GM12878 (cell line): ENCODE data around the gene RARS2.

ENCODE experiments used
- CTCF ChIP-seq, 3 experiments: IDR thresholded peaks in 2 of 3; conservative IDR thresholded peaks in 1 of 3; 2 replicates each; pipeline ENCODE4 v1.5.1; 2011; ENCODE audit warnings: low read depth in 3 of 3, low read length in 3 of 3, mild to moderate bottlenecking in 3 of 3, control low read depth in 2 of 3, moderate library complexity in 2 of 3, inconsistent platforms in 1 of 3, mixed read lengths in 1 of 3; ENCODE audit not compliant: control insufficient read depth in 2 of 3, insufficient read depth in 1 of 3; ENCODE audit errors: extremely low read depth in 1 of 3
- EGR1 ChIP-seq, 2 experiments: IDR thresholded peaks; 1 replicate in 1 of 2; 2 replicates in 1 of 2; pipeline ENCODE4 v1.6.1; 2011 to 2012; ENCODE audit warnings: low read depth in 2 of 2, low read length in 2 of 2, borderline replicate concordance in 1 of 2, mild to moderate bottlenecking in 1 of 2, moderate library complexity in 1 of 2
- FOXM1 ChIP-seq: IDR thresholded peaks from 2 replicates; pipeline ENCODE4 v1.6.1; 2012; ENCODE audit warnings: low read depth, mild to moderate bottlenecking, inconsistent platforms, low read length, moderate library complexity
- GABPA ChIP-seq: IDR thresholded peaks from 2 replicates; pipeline ENCODE4 v1.6.1; 2014; ENCODE audit warnings: antibody characterized with exemption, low read depth, mild to moderate bottlenecking, inconsistent platforms
- PAX5 ChIP-seq: IDR thresholded peaks from 2 replicates; pipeline ENCODE4 v1.6.1; 2011; ENCODE audit warnings: low read depth, low read length, borderline replicate concordance
- PBX3 ChIP-seq: IDR thresholded peaks from 2 replicates; pipeline ENCODE4 v1.6.1; 2011; ENCODE audit warnings: mild to moderate bottlenecking, low read depth, low read length, moderate library complexity; ENCODE audit not compliant: insufficient replicate concordance
- RFX5 ChIP-seq: IDR thresholded peaks from 2 replicates; pipeline ENCODE4 v1.6.1; 2011; ENCODE audit warnings: low read depth, low read length, improper control_type of control experiment
- SREBF1 ChIP-seq: IDR thresholded peaks from 2 replicates; pipeline ENCODE4 v1.6.1; 2012; ENCODE audit warnings: mild to moderate bottlenecking, low read length
- SREBF2 ChIP-seq: IDR thresholded peaks from 2 replicates; pipeline ENCODE4 v1.6.1; 2012; ENCODE audit warnings: mild to moderate bottlenecking, low read length
- TCF12 ChIP-seq: IDR thresholded peaks from 2 replicates; pipeline ENCODE4 v1.6.1; 2011; ENCODE audit warnings: low read depth, mild to moderate bottlenecking, low read length
- YY1 ChIP-seq: IDR thresholded peaks from 2 replicates; pipeline ENCODE4 v1.6.1; 2011; ENCODE audit warnings: low read depth, mild to moderate bottlenecking, low read length

- TF ChIP-seq CTCF (IDR thresholded peaks at IDR 0.05 in 2 of 3, conservative IDR thresholded peaks at IDR 0.05 in 1 of 3; ENCODE audit: control insufficient read depth in 2 of 3, extremely low read depth in 1 of 3, insufficient read depth in 1 of 3, low read depth in 3 of 3, low read length in 3 of 3) (no peak), SREBF2 (no peak), PBX3 (no peak), YY1 (no peak), GABPA (no peak), SREBF1 (no peak), TCF12 (no peak), RFX5 (no peak), PAX5 (no peak), FOXM1 (no peak), EGR1 (IDR thresholded peaks at IDR 0.05; ENCODE audit: borderline replicate concordance in 1 of 2, low read depth in 2 of 2, low read length in 2 of 2) (no peak)
These were observed 49.2 kb downstream of the RARS2 start for GRCh38 chr6:87540539-87540938.
